ENCODE results near the gene PACS2. TPM values are rescaled to one million over a fixed set of nuclear protein-coding genes. Genes with fewer than 3 reads are reported as not detected.

The PACS2 gene
- polyA plus RNA-seq, 1 donor, result 116 TPM

GRCh38 chr14:105411017-105411941, 96.7 kb downstream of the PACS2 start:
- DNase-seq, result no peak

- DNase-seq, result no peak
These were observed 97.6 kb downstream of the PACS2 start for GRCh38 chr14:105411985-105412770.

GRCh38 chr14:105412771-105413543, 98.4 kb downstream of the PACS2 start:
- DNase-seq, result no peak

GRCh38 chr14:105413544-105413886, 99.0 kb downstream of the PACS2 start:
- DNase-seq, result no peak

- DNase-seq, result peak; percentile 81
These were observed 100.2 kb downstream of the PACS2 start for GRCh38 chr14:105414456-105415371.

- no peak for DNase-seq
These were observed 101.2 kb downstream of the PACS2 start for GRCh38 chr14:105415481-105416428.

- no peak for DNase-seq
These were observed 102.1 kb downstream of the PACS2 start for GRCh38 chr14:105416671-105417070.

- DNase-seq, result no peak
These were observed 103.2 kb downstream of the PACS2 start for GRCh38 chr14:105417690-105418121.

- DNase-seq, result no peak
These were observed 104.0 kb downstream of the PACS2 start for GRCh38 chr14:105418269-105419194.

- no peak for DNase-seq
These were observed 104.9 kb downstream of the PACS2 start, which contains the start of gene MTA1 for GRCh38 chr14:105419195-105420091. Gene MTA1 (plus strand): TSS chr14:105419827. CDS start chr14:105420036, 209 bp downstream.

- DNase-seq, result no peak
These were observed 105.8 kb downstream of the PACS2 start for GRCh38 chr14:105420101-105420973.

GRCh38 chr14:105420974-105421674, 106.6 kb downstream of the PACS2 start:
- no peak for DNase-seq

GRCh38 chr14:105421723-105422615, 107.4 kb downstream of the PACS2 start:
- DNase-seq, result no peak

GRCh38 chr14:105422695-105423487, 108.3 kb downstream of the PACS2 start:
- DNase-seq, result no peak

Data from hindlimb muscle (tissue), 1 donor.